Left cardiac atrium (tissue), 4 donors: ENCODE measurements around the gene PEX5L. TPM values are rescaled to one million over a fixed set of nuclear protein-coding genes. Genes with fewer than 3 reads are reported as not detected.
"Not testable (repeated sequence)": the region's sequence is repeated elsewhere in the genome, so short reads cannot be mapped to it uniquely, and the experiment has no call there.

Experiments used
- ATAC-seq, 2 donors: fragments of 200-7000 bp; cut with Tn5 transposase; one replicate each; pipeline ENCODE4 v1.9.1; 2020; ENCODE audit warnings: mild to moderate bottlenecking in 2 of 2, moderate library complexity in 2 of 2
- DNase-seq: peaks from one replicate; pipeline ENCODE4 v3.0.0-alpha.2; 2020
- intact Hi-C, 2 donors: fragments of 100-400 bp; cut with DNase I; formaldehyde crosslinking; loops; one replicate each; pipeline versions ENCODE4 v1.14.1 to v1.15.1; 2022 to 2023
- total RNA-seq, 2 donors: library from RNA; stranded (reverse); fragmentation: NEBNext Ultra II Directional; extraction: Animal tissue kit (Norgen Biotek cat#: 25700); gene quantifications; one replicate each; pipeline ENCODE4 v1.2.1, GENCODE V29; 2021
- donor health status: DM: no; HTN: yes; CAD: no.
- donor health status: DM: no; HTN: yes; CAD: no; lungs with severe emphysema.
- donor health status: DM: yes; HTN: yes; CAD: no.
- donor health status: Dilated cardiomyopathy.

The PEX5L gene
- total RNA-seq, 2 donors from 2014 or later = 0.39 to 1.4 TPM

DNA sequence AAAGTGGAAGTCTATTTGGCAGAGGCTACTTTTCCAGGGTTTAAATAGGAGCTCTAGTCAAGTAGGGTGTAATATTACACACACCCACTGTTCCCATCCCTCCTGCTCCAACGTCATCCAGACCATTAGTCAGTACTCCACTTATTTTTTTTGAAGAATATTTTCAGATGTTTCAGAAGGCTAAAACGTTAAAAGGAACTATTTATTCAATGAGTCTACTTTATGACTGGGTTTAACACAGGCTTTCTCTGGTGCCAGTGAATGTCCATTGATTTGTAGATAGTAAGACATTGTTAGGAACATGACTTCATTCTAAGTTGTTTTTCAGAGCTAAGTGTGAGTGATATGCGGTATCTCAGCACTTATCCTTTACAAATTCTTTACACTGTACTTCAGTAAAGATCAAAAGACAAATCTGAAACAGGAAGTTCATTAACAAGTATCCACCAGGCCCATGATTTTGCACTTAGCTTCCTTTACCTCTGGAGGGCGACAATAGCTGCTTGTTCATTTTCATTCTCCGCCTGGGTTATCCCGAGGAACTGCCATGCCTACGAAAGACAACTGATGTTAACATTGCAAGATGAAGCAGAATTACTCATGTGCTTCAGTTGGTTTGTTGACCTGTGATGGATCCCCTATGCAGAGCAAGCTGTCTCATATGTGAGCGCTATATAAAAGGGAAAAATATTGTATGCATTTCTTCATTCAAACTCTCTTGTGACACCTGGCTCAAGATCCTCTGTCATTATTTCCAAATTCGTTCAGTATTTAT is 225.2 kb downstream of the PEX5L start:
- no peak for DNase-seq
- ATAC-seq = peak; percentile 76 to 86
- intact Hi-C loops = loop anchor here in 1 of 2 donors (5.0 kb wide), 1 partner anchor 781 kb away; no protein-coding TSS in a partner anchor

DNA sequence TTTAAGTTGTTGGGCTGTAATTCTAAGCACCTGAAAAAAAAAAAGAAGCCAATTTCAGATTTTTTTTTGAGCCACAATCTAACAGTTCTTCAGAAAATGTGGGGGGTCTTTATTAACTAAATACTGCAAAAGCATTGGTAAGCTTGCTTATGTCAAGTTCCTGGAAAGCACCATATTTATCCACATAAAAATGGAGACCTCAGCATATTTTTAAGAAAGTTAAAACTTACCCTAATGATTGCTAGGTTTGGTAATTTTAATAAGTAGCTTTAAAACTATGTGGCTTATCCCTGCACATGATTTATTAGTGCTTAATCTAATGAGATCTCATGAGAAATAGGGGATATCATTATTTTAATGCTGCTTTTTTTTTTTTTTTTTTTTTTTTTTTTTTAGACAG is 227.1 kb downstream of the PEX5L start:
- DNase-seq (no peak), ATAC-seq (no peak)
- intact Hi-C loops = loop anchor here in 1 of 2 donors (5.0 kb wide), 1 partner anchor 783 kb away; no protein-coding TSS in a partner anchor

DNA sequence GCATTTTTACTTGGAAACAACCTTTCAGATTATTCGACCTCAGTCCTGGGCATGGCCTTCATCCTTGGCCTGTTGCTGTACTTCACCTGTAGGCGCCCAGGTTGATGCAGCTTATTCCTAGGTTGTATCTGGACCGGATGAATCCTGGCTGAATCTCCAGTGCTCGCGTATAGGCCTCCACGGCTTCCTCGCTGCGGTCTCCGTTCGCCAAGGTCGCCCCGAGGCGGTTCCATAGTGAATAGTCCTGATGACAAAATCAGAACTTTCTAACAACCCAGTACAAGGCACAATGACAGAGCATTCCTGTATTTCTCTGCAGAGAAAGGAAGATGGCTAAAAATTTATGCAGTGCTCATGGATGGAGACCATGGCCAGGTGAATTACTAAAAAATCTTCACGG is 229.1 kb downstream of the PEX5L start:
- DNase-seq = no peak
- intact Hi-C loops = no loop called here
- no peak for ATAC-seq

DNA sequence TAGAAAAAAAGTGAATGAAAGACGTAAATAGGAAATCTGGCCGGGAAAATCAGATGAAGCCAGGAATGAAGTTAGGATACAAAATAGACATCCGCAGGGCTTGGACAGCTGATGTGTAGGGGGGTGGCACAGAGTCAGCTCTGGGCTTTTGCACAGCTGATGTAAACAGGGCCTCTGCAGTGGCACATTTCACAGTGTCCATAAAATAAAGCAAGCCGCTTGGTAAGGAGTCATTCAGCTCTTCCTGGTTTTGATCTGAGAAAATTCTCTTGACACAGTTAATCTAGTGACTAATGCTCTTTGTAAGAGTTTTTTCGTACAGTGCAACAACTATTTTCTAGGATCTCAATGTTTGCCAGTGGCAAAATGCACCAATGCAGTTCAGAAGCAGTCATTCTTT is 230.6 kb downstream of the PEX5L start:
- DNase-seq (no peak), ATAC-seq (no peak)
- intact Hi-C loops = no loop called here

DNA sequence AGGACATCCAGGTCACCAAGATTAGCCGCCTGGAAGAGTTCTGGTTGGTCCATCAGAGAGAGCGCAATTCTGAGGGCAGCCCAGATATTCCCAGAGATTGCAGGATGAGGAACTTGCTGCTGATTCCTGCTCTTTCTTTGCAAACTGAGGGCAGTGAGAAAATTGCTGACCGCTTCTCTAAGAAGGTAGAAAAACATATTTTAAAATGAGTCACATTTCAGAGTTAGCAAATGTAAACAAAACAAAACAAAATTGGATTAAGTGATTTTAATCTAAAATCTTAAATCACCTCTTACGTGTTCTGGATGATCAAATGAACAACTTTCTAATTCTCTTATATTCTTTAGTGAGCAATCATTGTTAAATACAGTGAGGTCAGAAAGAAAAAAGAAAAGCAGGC is 234.9 kb downstream of the PEX5L start:
- intact Hi-C loops = no loop called here
- DNase-seq = no peak
- no peak for ATAC-seq

DNA sequence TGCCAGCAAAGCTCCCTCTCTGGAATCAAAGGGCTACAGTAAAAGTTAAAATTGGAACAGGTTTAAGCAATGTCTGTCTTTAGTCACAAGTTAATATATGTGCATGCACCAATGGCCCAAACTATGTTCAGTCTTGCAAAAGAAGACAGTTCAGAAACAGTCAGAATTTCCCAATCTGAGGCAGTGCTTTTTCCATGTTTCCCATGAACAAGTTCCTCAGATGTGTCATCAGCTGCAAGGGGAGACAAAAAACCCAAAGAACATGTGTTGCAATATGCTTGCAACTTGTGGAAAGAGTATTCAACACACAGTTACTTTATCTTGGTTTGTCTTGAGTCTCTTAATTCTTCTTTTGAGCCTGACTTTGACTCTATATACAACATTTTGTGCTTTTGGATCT is 235.5 kb downstream of the PEX5L start:
- no peak for DNase-seq
- intact Hi-C loops = no loop called here
- peak; percentile 44 to 65 for ATAC-seq

DNA sequence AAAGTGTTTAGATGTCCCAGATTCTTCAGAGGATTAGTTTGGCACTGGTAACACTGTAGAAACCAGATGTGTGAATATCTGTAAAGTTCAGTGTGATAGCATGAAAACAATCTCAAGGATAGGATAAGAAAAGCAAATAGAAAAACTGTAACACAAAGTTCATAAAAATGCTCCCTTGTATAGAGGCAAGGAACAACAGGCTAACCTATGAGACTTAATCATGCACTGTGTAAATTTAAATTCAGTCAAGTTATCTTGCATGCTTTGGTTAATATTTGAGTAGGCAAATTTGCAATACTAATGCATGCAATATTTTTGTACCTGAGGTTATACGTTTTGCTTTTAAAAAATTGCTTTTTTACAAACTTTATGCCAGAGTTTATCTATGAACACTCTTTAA is 239.5 kb downstream of the PEX5L start:
- intact Hi-C loops = no loop called here
- no peak for ATAC-seq

DNA sequence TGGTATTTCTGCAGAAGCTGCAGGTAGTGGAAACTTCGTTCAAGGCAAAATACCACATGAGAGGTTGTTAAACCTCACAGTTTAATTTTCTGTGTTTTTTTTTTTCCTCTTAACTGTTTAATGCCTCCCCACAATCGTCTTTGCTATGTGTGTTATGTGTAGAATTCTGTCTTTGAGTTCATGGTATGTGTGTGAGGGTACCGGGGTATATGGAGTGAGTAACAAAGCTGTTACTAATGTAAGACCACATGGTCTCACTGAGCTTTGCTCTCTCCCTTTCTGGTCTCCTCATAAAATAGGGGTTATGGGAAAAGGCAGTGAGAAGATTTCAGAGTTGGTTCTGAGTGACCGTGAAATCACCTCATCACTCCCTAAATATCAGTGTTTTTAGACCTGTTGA is 240.3 kb downstream of the PEX5L start:
- intact Hi-C loops = no loop called here
- ATAC-seq = no peak

More for the DNA sequence above, 239.5 kb downstream of the PEX5L start:
- DNase-seq = no peak

DNA sequence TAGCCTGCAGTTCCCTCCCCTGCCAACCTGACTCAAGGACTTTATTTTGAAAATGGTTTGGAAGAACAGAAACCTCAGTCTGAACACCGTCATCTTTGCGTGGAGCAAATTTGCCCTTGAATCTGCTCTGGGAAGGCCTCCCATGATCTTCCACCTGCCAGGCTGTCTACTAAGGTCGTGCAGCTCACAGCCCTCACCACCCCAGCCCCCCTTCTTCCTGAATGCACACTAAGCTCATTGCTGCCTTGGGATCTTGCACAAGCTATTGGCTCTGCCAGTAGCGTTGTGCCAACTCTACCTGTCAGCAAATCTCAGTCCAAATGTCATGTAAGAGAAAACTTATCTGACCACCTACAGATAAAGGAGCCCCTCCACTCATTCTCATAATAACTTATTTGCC is 242.4 kb downstream of the PEX5L start:
- intact Hi-C loops = no loop called here
- ATAC-seq (peak; percentile 47 to 72), DNase-seq (no peak)

More for the DNA sequence above, 240.3 kb downstream of the PEX5L start:
- DNase-seq = no peak

DNA sequence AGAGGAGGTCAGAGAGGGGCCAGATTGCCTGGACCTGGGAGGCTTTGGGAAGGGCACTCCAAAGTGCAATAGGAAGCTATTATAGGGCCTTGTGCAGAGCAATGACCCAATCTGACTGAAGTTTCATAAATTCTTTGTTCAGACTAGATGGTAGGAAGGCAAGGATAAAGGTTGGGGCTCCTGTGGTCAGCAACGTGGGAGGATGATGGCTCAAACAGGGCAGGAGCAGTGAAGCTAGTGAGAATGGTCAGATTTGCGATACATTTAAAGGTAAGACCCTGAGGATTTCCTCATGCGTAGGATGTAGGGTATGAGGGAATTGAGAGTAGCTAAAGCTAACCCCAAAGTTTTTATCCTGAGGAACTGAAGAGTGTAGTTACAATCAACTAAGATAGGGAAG is 244.9 kb downstream of the PEX5L start:
- ATAC-seq = no peak
- intact Hi-C loops = no loop called here
- no peak for DNase-seq

DNA sequence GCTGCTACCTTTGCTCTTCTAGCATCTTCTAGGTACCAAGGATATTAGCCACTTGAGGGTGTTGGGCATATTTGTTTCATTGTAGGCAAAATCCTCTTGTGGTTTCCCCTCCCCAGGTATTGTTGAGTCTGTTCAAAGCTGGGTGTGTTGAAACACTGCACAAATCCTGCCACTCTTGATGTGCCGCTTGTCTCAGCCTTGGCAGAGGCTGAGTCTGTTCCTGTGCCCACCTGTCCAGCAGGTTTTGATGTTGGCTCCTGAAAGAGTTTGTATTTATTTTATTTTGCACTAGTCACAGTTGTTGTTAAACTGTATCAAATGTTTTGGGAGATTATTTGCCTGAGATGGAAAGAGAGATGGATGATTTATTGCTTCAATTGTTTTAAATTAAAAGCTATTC is 247.7 kb downstream of the PEX5L start:
- ATAC-seq (no peak), DNase-seq (no peak)
- intact Hi-C loops = no loop called here

DNA sequence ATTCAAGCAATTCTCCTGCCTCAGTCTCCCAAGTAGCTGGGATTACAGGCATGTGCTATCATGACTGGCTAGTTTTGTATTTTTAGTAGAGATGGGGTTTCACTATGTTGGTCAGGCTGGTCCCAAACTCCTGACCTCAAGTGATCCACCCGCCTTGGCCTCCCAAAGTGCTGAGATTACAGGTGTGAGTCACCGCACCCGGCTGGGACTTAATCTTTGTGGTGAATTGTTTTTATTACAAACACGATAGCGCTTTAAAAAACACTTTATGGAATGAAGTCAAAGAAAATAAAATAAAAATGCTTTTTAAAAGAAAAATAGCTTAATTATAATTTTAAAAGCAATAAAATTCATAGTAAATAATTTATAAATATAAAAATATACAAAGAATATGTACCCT is 253.9 kb downstream of the PEX5L start:
- ATAC-seq, DNase-seq, intact Hi-C loops: not testable (repeated sequence)

DNA sequence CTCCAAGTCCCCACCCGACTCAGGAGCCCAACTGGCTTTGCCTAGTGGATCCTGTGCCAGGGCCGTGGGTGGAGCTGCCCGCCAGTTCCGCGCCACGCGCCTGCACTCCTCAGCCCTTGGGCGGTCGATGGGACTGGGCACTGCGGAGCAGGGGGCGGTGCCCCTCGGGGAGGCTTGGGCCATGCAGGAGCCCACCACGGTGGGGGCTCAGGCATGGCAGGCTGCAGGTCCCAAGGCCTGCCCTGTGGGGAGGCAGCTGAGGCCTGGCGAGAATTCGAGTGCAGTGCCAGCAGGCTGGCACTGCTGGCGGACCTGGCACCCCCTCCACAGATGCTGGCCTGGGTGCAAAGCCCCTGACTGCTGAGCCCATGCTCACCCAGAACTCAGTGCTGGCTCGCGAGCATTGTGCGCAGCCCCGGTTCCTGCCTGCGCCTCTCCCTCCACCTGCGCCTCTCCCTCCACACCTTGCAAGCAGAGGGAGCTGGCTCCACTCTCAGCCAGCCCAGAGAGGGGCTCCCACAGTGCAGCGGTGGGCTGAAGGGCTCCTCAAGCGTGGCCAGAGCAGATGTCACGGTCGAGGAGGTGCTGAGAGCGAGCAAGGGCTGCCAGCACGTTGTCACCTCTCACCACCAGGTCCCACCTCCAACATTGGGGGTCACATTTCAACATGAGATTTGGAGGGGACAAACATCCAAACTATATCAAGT is 261.2 kb downstream of the PEX5L start:
- intact Hi-C loops = no loop called here
- peak in 1 of 2 donors; percentile 21 for ATAC-seq
- DNase-seq = no peak

DNA sequence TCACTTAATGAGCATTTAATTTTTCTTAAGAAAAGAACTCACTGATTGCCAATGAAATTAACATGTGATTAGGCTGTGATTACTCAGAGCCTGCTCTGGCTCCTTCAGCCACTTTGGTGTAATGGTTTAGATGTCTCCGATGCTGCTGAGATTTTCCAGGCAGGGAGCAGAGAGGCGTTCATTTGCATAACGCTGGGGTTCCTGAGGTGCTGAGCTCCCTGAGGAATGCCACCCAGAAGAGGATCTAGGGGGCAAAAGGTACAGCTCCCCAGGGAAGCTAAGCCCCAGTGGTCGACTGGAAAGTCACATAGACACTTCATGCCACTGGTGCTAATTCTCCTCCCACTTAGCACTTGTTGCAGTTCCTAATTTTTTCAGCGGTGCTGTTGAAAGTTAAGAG is 264.4 kb downstream of the PEX5L start:
- ATAC-seq = no peak
- DNase-seq = no peak
- intact Hi-C loops = no loop called here

DNA sequence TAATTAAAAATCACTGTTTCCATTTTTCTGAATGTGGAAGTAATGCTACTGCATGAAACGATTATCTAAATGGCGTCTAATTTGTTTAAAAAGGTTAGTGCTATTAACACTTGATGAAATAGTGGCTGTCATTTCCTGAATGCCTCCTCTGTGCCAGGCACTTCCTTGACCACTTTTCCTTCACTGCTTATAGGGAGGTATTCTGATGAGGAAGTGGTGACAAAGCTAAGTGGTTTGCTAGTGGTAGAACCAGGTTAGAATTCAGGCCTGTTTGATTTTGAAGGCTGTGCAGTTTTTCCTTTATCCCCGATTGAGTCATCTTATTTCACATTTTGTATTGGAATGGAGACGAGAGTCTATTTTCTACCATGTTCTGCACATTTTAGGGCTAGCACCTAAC is 264.9 kb downstream of the PEX5L start:
- DNase-seq = no peak
- intact Hi-C loops = no loop called here
- ATAC-seq = no peak

DNA sequence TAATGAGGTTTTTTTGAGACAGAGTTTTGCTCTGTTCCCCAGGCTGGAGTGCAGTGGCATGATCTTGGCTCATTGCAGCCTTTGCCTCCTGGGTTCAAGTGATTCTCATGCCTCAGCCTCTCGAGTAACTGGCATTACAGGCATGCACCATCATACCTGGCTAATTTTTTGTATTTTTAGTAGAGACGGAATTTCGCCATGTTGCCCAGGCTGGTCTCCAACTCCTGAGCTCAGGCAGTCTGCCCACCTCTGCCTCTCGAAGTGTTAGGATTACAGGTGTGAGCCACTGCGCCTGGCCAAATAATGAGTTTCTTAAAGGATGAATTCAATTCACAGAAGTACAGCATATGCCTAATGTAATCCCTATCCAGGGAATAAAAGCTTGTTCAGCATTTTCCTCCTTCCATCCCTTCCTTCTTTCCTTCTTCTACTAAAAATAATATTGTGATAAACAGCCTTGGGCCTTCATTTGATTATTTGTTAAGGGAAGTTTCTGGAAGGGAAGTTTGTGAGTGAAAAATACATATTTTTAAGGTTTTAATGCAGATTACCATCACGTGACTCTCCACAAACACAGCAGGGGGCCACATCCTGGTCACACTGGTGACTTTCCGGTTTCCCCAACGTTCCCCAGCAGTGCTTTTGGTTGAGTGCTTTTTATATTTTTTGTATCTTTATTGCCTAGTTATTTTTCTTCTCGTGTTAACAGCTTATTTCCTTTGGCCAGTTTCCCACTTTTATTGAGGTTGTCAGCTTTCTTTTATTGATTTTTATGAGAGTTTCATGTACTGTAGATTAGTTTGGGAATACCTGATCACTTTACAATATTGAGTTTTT is 267.1 kb downstream of the PEX5L start:
- ATAC-seq = no peak
- intact Hi-C loops = no loop called here

DNA sequence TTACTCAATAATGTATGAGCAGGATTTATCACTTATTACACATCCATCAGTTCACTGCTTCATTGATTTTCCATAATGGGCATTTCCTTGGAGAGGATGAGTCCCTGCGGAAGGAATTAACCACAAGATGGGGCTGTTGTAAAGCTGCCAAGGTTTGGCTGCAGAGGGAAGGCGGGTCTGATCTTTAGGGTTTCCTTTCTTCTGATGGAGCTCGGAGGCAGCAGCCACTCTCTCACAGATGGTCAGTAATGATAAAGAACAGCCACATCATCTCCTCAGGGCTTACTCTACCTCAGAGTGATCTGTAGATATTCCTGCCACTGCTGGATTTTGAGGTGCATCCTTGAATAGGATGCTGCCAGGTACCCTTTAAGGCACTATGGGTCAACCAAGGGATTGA is 268.7 kb downstream of the PEX5L start:
- DNase-seq = no peak
- intact Hi-C loops = no loop called here
- peak in 1 of 2 donors; percentile 38 for ATAC-seq

More for the DNA sequence above, 267.1 kb downstream of the PEX5L start:
- DNase-seq = no peak

DNA sequence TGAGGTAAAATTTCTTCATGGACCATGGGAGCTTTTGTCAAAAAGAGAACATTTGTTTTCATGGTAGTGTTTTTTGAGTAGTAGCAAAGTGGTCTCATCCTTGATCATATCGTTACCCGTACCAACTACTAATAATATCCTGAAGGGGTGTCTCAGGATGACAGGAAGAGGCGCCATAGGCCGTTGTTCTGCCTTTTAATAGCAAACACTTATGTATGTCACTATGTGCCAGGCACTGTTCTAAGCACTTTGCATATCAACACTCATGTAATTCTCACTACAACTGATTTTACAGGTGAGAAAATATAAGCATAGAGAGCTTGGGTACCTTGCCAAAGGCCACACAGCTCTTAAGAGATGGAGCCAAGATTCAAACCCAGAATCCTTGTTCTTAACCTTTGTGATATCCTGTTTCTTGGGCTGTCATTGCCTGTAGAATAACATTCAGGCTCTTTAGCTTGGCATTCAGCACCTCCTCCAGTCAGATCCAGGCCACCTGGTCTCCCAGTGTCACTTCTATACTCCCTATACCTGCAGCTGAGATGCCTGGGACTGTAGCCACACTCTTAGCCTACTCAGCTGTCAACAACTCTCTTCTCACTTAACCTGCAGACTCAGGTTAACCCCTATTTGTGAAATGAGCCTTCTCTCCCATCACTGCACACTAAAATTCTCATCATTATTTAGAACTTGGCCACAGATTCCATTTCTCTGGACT is 270.2 kb downstream of the PEX5L start:
- intact Hi-C loops = no loop called here
- peak in 1 of 2 donors; percentile 15 for ATAC-seq
- DNase-seq = no peak

DNA sequence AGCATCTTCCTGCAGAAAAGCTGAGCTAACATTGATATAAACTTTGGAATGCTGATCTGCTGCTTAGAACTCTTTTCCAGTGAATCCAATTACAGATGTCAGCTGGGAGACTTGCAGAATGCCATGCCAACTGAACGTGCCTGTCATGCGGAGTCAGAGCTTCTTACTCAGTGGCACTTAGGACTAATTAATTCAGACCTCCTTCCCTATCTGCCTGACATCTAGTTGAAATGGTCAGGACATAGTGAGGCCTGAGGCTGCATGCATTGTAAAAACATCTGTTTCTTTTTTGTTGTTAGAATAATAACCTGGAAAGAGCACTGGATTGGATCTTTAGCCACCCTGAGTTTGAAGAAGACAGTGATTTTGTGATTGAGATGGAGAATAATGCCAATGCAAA is 271.3 kb downstream of the PEX5L start:
- ATAC-seq (peak in 1 of 2 donors; percentile 36), DNase-seq (no peak)
- intact Hi-C loops = no loop called here
